ENCODE data around the gene KHSRP.

KHSRP gene

DNA sequence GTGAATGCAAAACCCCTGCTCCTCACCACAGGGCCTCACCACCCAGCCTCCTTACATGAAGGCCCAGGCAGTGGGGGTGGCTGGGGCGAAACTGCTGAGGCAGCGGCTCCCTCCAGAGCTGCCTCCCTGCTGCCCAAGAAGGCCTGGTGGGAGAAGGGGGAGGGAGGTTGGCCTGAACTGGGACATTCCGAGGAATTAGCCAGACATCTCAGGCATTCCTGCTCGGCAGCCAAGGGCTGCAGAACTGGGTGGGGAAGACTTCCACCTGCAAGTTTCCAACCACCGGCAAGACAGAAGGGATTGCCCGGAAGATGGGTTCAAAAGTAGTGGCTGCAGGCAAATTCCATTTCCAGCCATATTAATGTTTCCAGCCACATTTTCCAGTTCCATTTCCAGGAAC, 46.6 kb downstream of the KHSRP start:
- no peak for TF ChIP-seq CTCF (IDR thresholded peaks at IDR 0.05; ENCODE audit: insufficient read depth, low read length, missing control alignments)
- ChIA-PET POLR2A (interaction anchor here (0.6 to 1.6 kb wide), 2 partner anchors 16 to 1689 kb away, joined by 3 to 4 read pairs; no protein-coding TSS in a partner anchor), CTCF (no interaction called here)
- H3K4me3 ChIP-seq (ENCODE audit: low read depth, low read length) = no peak overlapping the region
- peak; percentile 23 for DNase-seq (ENCODE audit: low read depth, low spot score)

GRCh38 chr19:6376512-6377190, 48.0 kb downstream of the KHSRP start:
- DNase-seq (ENCODE audit: low read depth, low spot score) = no peak
- ChIA-PET POLR2A (no interaction called here), CTCF (interaction anchor here (0.8 kb wide), 1 partner anchor 158 kb away, joined by 3 read pairs; no protein-coding TSS in a partner anchor)
- H3K4me3 ChIP-seq (ENCODE audit: low read depth, low read length) = no peak overlapping the region
- no peak for TF ChIP-seq CTCF (IDR thresholded peaks at IDR 0.05; ENCODE audit: insufficient read depth, low read length, missing control alignments)

- TF ChIP-seq CTCF (IDR thresholded peaks at IDR 0.05; ENCODE audit: insufficient read depth, low read length, missing control alignments) = no peak
- POLR2A ChIA-PET = no interaction called here
- CTCF ChIA-PET = no interaction called here
- DNase-seq (ENCODE audit: low read depth, low spot score) = no peak
- H3K4me3 ChIP-seq (ENCODE audit: low read depth, low read length) = no peak within 1 kb of the TSS
Observed at GRCh38 chr19:6375411-6376010, 49.1 kb downstream of the KHSRP start, which contains the start of gene PSPN. Gene PSPN (minus strand): TSS chr19:6375933. CDS start chr19:6375849, 84 bp downstream.

- no peak for TF ChIP-seq CTCF (IDR thresholded peaks at IDR 0.05; ENCODE audit: insufficient read depth, low read length, missing control alignments)
- no peak for DNase-seq (ENCODE audit: low read depth, low spot score)
- no peak overlapping the region for H3K4me3 ChIP-seq (ENCODE audit: low read depth, low read length)
- POLR2A ChIA-PET = no interaction called here
- CTCF ChIA-PET = no interaction called here
Observed at GRCh38 chr19:6374711-6375410, 49.8 kb downstream of the KHSRP start.

DNA sequence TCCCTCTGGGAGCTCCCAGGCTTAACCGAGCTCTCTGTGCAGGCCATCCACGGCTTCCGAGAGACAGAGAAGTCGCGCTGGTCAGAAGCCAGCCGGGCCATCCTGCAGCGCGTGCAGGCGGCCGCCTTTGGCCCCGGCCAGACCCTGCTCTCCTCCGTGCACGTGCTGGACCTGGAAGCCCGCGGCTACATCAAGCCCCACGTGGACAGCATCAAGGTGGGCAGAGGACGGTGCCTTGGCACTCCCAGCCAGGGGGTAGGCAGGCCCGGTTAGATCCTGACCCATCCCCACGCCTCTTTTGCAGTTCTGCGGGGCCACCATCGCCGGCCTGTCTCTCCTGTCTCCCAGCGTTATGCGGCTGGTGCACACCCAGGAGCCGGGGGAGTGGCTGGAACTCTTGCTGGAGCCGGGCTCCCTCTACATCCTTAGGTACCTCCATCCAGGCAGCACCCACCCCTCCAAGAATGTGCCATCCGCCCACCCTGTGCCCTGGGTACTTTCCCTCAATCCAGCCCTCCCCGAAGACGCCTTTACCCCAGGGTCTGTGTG, 50.4 kb downstream of the KHSRP start:
- ChIA-PET CTCF (interaction anchor here (1.0 kb wide), 1 partner anchor 155 kb away, joined by 5 read pairs; no protein-coding TSS in a partner anchor), POLR2A (no interaction called here)
- TF ChIP-seq CTCF (IDR thresholded peaks at IDR 0.05; ENCODE audit: insufficient read depth, low read length, missing control alignments) = no peak

GRCh38 chr19:6373813-6374108, 50.9 kb downstream of the KHSRP start:
- no peak for DNase-seq (ENCODE audit: low read depth, low spot score)
- ChIA-PET CTCF (interaction anchor here (1.0 kb wide), 1 partner anchor 155 kb away, joined by 5 read pairs; no protein-coding TSS in a partner anchor), POLR2A (no interaction called here)

More for the DNA sequence above, 50.4 kb downstream of the KHSRP start:
- DNase-seq (ENCODE audit: low read depth, low spot score) = no peak
- peak overlapping the region; percentile 67 for H3K4me3 ChIP-seq (ENCODE audit: low read depth, low read length)

More at GRCh38 chr19:6373813-6374108, 50.9 kb downstream of the KHSRP start:
- no peak for TF ChIP-seq CTCF (IDR thresholded peaks at IDR 0.05; ENCODE audit: insufficient read depth, low read length, missing control alignments)
- H3K4me3 ChIP-seq (ENCODE audit: low read depth, low read length) = peak overlapping the region; percentile 67
